GM23338 (cell line): ENCODE data around the gene LTB4R. TPM values are rescaled to one million over a fixed set of nuclear protein-coding genes. Genes with fewer than 3 reads are reported as not detected.

Experiments
- ATAC-seq: fragments of 200-7000 bp; cut with Tn5 transposase; 3 replicates; pipeline ENCODE4 v1.9.1; 2020
- DNase-seq: peaks from one replicate; pipeline ENCODE4 v3.0.0-alpha.2; 2015; ENCODE audit warnings: low spot score
- H2AFZ ChIP-seq: fragments of 200-600 bp; sonication (generic); 2 replicates; pipeline ENCODE4 v1.8.0; 2016; ENCODE audit warnings: antibody characterized with exemption, mild to moderate bottlenecking, moderate library complexity
- H3F3A ChIP-seq: fragments of 200-600 bp; sonication (generic); replicated peaks from 2 replicates; pipeline ENCODE4 v1.8.0; 2017; ENCODE audit warnings: antibody characterized with exemption, mixed run types, low read depth
- H3K27ac ChIP-seq: fragments of 200-600 bp; sonication (generic); 2 replicates; pipeline ENCODE4 v1.6.1; 2016; ENCODE audit warnings: low read depth
- H3K27me3 ChIP-seq: fragments of 200-600 bp; sonication (generic); 2 replicates; pipeline ENCODE4 v1.8.0; 2016; ENCODE audit warnings: mild to moderate bottlenecking, mixed run types, moderate library complexity; ENCODE audit not compliant: insufficient read depth
- H3K36me3 ChIP-seq: fragments of 200-600 bp; sonication (generic); 2 replicates; pipeline ENCODE4 v1.8.0; 2016; ENCODE audit warnings: mild to moderate bottlenecking; ENCODE audit not compliant: insufficient read depth
- H3K4me1 ChIP-seq: fragments of 200-600 bp; sonication (generic); 2 replicates; pipeline ENCODE4 v1.8.0; 2016; ENCODE audit warnings: mild to moderate bottlenecking, moderate library complexity; ENCODE audit not compliant: insufficient read depth
- H3K4me2 ChIP-seq: fragments of 200-600 bp; sonication (generic); 2 replicates; pipeline ENCODE4 v1.7.1; 2017; ENCODE audit warnings: mixed run types
- H3K4me3 ChIP-seq: fragments of 200-600 bp; sonication (generic); 2 replicates; pipeline ENCODE4 v1.6.1; 2016; ENCODE audit warnings: mixed run types
- H3K79me2 ChIP-seq: fragments of 200-600 bp; sonication (generic); replicated peaks from 2 replicates; pipeline ENCODE4 v1.8.0; 2017; ENCODE audit warnings: mild to moderate bottlenecking; ENCODE audit not compliant: insufficient read depth
- H3K9me2 ChIP-seq: fragments of 200-600 bp; sonication (generic); 2 replicates; pipeline ENCODE4 v1.8.0; 2017; ENCODE audit not compliant: insufficient read depth
- H4K20me1 ChIP-seq: fragments of 200-600 bp; sonication (generic); replicated peaks from 2 replicates; pipeline ENCODE4 v1.8.0; 2017; ENCODE audit warnings: mild to moderate bottlenecking; ENCODE audit not compliant: insufficient read depth
- H3K27ac Mint-ChIP-seq: 2 replicates; pipeline ENCODE4 v1.8.0; 2020; ENCODE audit warnings: inconsistent platforms, mild to moderate bottlenecking, moderate library complexity, mixed read lengths
- H3K27me3 Mint-ChIP-seq: 3 replicates; pipeline ENCODE4 v1.8.0; 2022; ENCODE audit warnings: low read depth, mild to moderate bottlenecking, moderate library complexity, mixed read lengths, inconsistent platforms; ENCODE audit not compliant: insufficient read depth, poor library complexity
- H3K36me3 Mint-ChIP-seq: 3 replicates; pipeline ENCODE4 v1.8.0; 2021; ENCODE audit warnings: low read depth, mild to moderate bottlenecking, inconsistent platforms, moderate library complexity, mixed read lengths
- H3K4me1 Mint-ChIP-seq: 3 replicates; pipeline ENCODE4 v1.8.0; 2020; ENCODE audit warnings: mild to moderate bottlenecking, inconsistent platforms, mixed read lengths
- H3K4me3 Mint-ChIP-seq: 3 replicates; pipeline ENCODE4 v1.8.0; 2021; ENCODE audit warnings: moderate library complexity, mild to moderate bottlenecking, inconsistent platforms, mixed read lengths
- H3K9me3 Mint-ChIP-seq: 3 replicates; pipeline ENCODE4 v1.8.0; 2020; ENCODE audit warnings: moderate library complexity, mild to moderate bottlenecking, inconsistent platforms, mixed read lengths
- CREB1 ChIP-seq: fragments of 250-450 bp; sonication (Bioruptor Pico); IDR thresholded peaks from 2 replicates; pipeline ENCODE4 v1.5.0; 2020; ENCODE audit warnings: low read depth, mild to moderate bottlenecking, moderate library complexity
- CTCF ChIP-seq, 2 experiments: fragments of 200-600 bp in 1 of 2; sonication (generic) in 1 of 2; conservative IDR thresholded peaks; 2 replicates each; pipeline versions ENCODE4 v1.5.1 to v1.6.1; 2016 to 2017; ENCODE audit warnings: antibody characterized with exemption in 2 of 2, low read depth in 2 of 2, mild to moderate bottlenecking in 2 of 2, moderate library complexity in 1 of 2
- ETS1 ChIP-seq: IDR thresholded peaks from 2 replicates; pipeline ENCODE4 v1.6.1; 2016; ENCODE audit warnings: antibody characterized with exemption
- EZH2 ChIP-seq: fragments of 200-600 bp; sonication (generic); IDR thresholded peaks from one replicate; pipeline ENCODE4 v1.8.0; 2017; ENCODE audit warnings: antibody characterized with exemption, mild to moderate bottlenecking, low read depth; ENCODE audit not compliant: unreplicated experiment
- EZH2phosphoT487 ChIP-seq: fragments of 200-600 bp; sonication (generic); IDR thresholded peaks from one replicate; pipeline ENCODE4 v1.8.1; 2018; ENCODE audit warnings: antibody characterized with exemption; ENCODE audit not compliant: unreplicated experiment
- JUNB ChIP-seq: IDR thresholded peaks from one replicate; pipeline ENCODE4 v1.6.1; 2016; ENCODE audit warnings: antibody characterized with exemption; ENCODE audit not compliant: unreplicated experiment
- POLR2AphosphoS5 ChIP-seq: IDR thresholded peaks from 2 replicates; pipeline ENCODE4 v1.6.1; 2016; ENCODE audit warnings: antibody characterized with exemption, low read depth
- STAT1 ChIP-seq: IDR thresholded peaks from one replicate; pipeline ENCODE4 v1.6.1; 2016; ENCODE audit warnings: antibody characterized with exemption; ENCODE audit not compliant: unreplicated experiment
- ZNF114 ChIP-seq: fragments of 250-450 bp; sonication (Bioruptor Pico); IDR thresholded peaks from 2 replicates; pipeline ENCODE4 v1.5.0; 2020; ENCODE audit warnings: mild to moderate bottlenecking, moderate library complexity
- ZNF331 ChIP-seq: fragments of 250-450 bp; sonication (Bioruptor Pico); IDR thresholded peaks from 2 replicates; pipeline ENCODE4 v1.5.0; 2020; ENCODE audit warnings: low read depth, mild to moderate bottlenecking, moderate library complexity
- ZNF462 ChIP-seq: fragments of 250-450 bp; sonication (Bioruptor Pico); IDR thresholded peaks from 2 replicates; pipeline ENCODE4 v1.5.0; 2020; ENCODE audit warnings: mild to moderate bottlenecking, moderate library complexity
- polyA plus RNA-seq: library from polyadenylated mRNA; unstranded; fragments of >200 nt; fragmentation: Nextera tagmentation; extraction: Ambion mirVana; gene quantifications from 2 replicates; pipeline ENCODE4 v1.2.1, GENCODE V29; 2016
- total RNA-seq: library from RNA; depleted of rRNA; stranded (reverse); fragments of >200 nt; shearing (Covaris generic); gene quantifications from 2 replicates; pipeline ENCODE4 v1.2.3, GENCODE V29; 2014

LTB4R gene
- total and polyA plus RNA-seq, 2 experiments from 2014 or later: 2.1 to 4.7 TPM

GRCh38 chr14:24292118-24292807 lies 19.0 kb upstream of the LTB4R start:
- no peaks in the 10 kb centered on the region for H3K79me2 ChIP-seq
- no peaks in the 10 kb centered on the region for H3K27me3 ChIP-seq
- Mint-ChIP-seq H3K4me1 (peaks cover 2% of the 10 kb centered on the region), H3K27me3 (peaks cover 7% of the 10 kb centered on the region), H3K9me3 (no peaks in the 10 kb centered on the region), H3K27ac (no peak overlapping the region), H3K36me3 (peaks cover 5% of the 10 kb centered on the region; the same call in 2 of the 3 replicates), H3K4me3 (no peak overlapping the region)
- ATAC-seq (no peak), DNase-seq (no peak)
- H3K27ac ChIP-seq: no peak overlapping the region
- H2AFZ ChIP-seq: no peak overlapping the region
- TF ChIP-seq ZNF331: no peak
- TF ChIP-seq ZNF114 (CRISPR knock-in tag): no peak
- no peak for TF ChIP-seq CREB1
- no peak for TF ChIP-seq JUNB
- no peak for TF ChIP-seq ETS1
- no peak for TF ChIP-seq POLR2AphosphoS5
- TF ChIP-seq CTCF (conservative IDR thresholded peaks at IDR 0.05; ENCODE audit: low read depth in 2 of 2): no peak
- no peak for TF ChIP-seq ZNF462 (CRISPR knock-in tag)
- TF ChIP-seq EZH2phosphoT487: no peak
- no peak for TF ChIP-seq EZH2
- TF ChIP-seq STAT1: no peak
- no peak overlapping the region for H3K4me2 ChIP-seq
- H3K4me1 ChIP-seq: no peaks in the 10 kb centered on the region
- H3K36me3 ChIP-seq: no peaks in the 10 kb centered on the region; the same call in 1 of the 2 replicates
- H4K20me1 ChIP-seq: peaks cover 2% of the 10 kb centered on the region; the same call in 1 of the 2 replicates
- no peak overlapping the region for H3K4me3 ChIP-seq
- H3K9me2 ChIP-seq: no peaks in the 10 kb centered on the region
- H3F3A ChIP-seq: peaks cover 2% of the 10 kb centered on the region; the same call in 1 of the 2 replicates
